ENCODE measurements around the gene OR14K1. TPM values are rescaled to one million over a fixed set of nuclear protein-coding genes. Genes with fewer than 3 reads are reported as not detected.

OR14K1 gene
- total and polyA plus RNA-seq, 7 donors: not detected

DNA sequence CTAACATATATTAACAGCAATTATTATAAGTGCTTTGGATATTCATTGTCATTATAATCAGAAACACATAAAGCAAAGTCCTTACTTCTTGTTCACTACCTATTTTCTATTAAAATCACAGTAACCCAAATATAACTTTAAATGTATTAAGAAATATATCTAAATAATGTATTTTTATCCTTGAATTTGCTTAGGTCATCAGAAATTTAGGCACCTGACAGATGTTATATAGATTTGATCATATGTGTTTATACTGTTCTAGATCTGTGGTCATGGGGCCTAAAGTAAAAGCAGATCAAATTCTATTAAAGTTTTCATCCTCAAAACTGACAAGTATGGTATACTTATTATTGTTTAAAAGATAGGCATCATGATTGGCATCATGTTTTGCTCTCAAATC lies 31.2 kb downstream of the OR14K1 start:
- H3K27ac ChIP-seq: no peak overlapping the region
- TF ChIP-seq, protein P1, sequence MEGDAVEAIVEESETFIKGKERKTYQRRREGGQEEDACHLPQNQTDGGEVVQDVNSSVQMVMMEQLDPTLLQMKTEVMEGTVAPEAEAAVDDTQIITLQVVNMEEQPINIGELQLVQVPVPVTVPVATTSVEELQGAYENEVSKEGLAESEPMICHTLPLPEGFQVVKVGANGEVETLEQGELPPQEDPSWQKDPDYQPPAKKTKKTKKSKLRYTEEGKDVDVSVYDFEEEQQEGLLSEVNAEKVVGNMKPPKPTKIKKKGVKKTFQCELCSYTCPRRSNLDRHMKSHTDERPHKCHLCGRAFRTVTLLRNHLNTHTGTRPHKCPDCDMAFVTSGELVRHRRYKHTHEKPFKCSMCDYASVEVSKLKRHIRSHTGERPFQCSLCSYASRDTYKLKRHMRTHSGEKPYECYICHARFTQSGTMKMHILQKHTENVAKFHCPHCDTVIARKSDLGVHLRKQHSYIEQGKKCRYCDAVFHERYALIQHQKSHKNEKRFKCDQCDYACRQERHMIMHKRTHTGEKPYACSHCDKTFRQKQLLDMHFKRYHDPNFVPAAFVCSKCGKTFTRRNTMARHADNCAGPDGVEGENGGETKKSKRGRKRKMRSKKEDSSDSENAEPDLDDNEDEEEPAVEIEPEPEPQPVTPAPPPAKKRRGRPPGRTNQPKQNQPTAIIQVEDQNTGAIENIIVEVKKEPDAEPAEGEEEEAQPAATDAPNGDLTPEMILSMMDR (IDR thresholded peaks at IDR 0.05): no peak
- ATAC-seq (no peak), DNase-seq (no peak)
- no peak overlapping the region for H3K4me3 ChIP-seq
- intact Hi-C loops (cut with DNase I): no loop called here
- H3K27me3 ChIP-seq (ENCODE audit: insufficient read depth in 3 of 3, low read length in 2 of 3): no peaks in the 10 kb centered on the region
- H3K4me1 ChIP-seq: no peaks in the 10 kb centered on the region
- H3K36me3 ChIP-seq (ENCODE audit: insufficient read depth in 1 of 2, low read depth in 1 of 2): no peaks in the 10 kb centered on the region
- H3K9me3 ChIP-seq: no peaks in the 10 kb centered on the region

Other genes with a start within 250 kb of the OR14K1 start
- gene OR2C3, start 202.2 kb upstream of the OR14K1 start, total RNA-seq: not detected
- under 1 TPM in 2 of 3 donors, not detected in 1; 0.01 TPM for gene OR2C3, start 202.2 kb upstream of the OR14K1 start, polyA plus RNA-seq
- gene GCSAML, start 189.5 kb upstream of the OR14K1 start, total RNA-seq: under 1 TPM in 3 of 4 donors, not detected in 1; 0.19 to 0.36 (median 0.23) TPM
- gene GCSAML, start 189.5 kb upstream of the OR14K1 start, polyA plus RNA-seq: under 1 TPM in 1 of 3 donors, not detected in 2; 0.01 TPM
- gene OR2G2, start 150.3 kb upstream of the OR14K1 start, total RNA-seq: not detected
- gene OR2G2, start 150.3 kb upstream of the OR14K1 start, polyA plus RNA-seq: not detected
- gene OR2G3, start 133.0 kb upstream of the OR14K1 start, total RNA-seq: not detected
- not detected for gene OR2G3, start 133.0 kb upstream of the OR14K1 start, polyA plus RNA-seq
- gene OR13G1, start 58.9 kb upstream of the OR14K1 start, total RNA-seq: not detected
- gene OR13G1, start 58.9 kb upstream of the OR14K1 start, polyA plus RNA-seq: not detected
- gene OR6F1, start 22.0 kb upstream of the OR14K1 start, total RNA-seq: not detected
- not detected for gene OR6F1, start 22.0 kb upstream of the OR14K1 start, polyA plus RNA-seq
- gene OR14A2, start 9.5 kb downstream of the OR14K1 start, total RNA-seq: not detected
- not detected for gene OR14A2, start 9.5 kb downstream of the OR14K1 start, polyA plus RNA-seq
- gene OR1C1, start 21.9 kb downstream of the OR14K1 start, total RNA-seq: not detected
- gene OR1C1, start 21.9 kb downstream of the OR14K1 start, polyA plus RNA-seq: not detected
- gene OR14A16, start 85.5 kb downstream of the OR14K1 start, total RNA-seq: not detected
- gene OR14A16, start 85.5 kb downstream of the OR14K1 start, polyA plus RNA-seq: not detected
- not detected for gene OR11L1, start 103.3 kb downstream of the OR14K1 start, total RNA-seq
- not detected for gene OR11L1, start 103.3 kb downstream of the OR14K1 start, polyA plus RNA-seq
- gene TRIM58, start 118.6 kb downstream of the OR14K1 start, total RNA-seq: 1 to 10 TPM in 1 of 4 donors, under 1 TPM in 3; 0.06 to 2.4 (median 0.46) TPM
- gene TRIM58, start 118.6 kb downstream of the OR14K1 start, polyA plus RNA-seq: under 1 TPM in 2 of 3 donors, not detected in 1; 0.04 to 0.08 TPM
- gene OR2W3, start 157.0 kb downstream of the OR14K1 start, total RNA-seq: under 1 TPM in 2 of 4 donors, not detected in 2; 0.24 to 0.57 TPM
- under 1 TPM in 1 of 3 donors, not detected in 2; 0.07 TPM for gene OR2W3, start 157.0 kb downstream of the OR14K1 start, polyA plus RNA-seq
- gene OR2T8, start 181.6 kb downstream of the OR14K1 start, total RNA-seq: not detected
- gene OR2T8, start 181.6 kb downstream of the OR14K1 start, polyA plus RNA-seq: not detected
- gene OR2AJ1, start 186.3 kb downstream of the OR14K1 start, total RNA-seq: not detected
- gene OR2AJ1, start 186.3 kb downstream of the OR14K1 start, polyA plus RNA-seq: not detected
- gene OR2L8, start 210.2 kb downstream of the OR14K1 start, total RNA-seq: not detected
- gene OR2L8, start 210.2 kb downstream of the OR14K1 start, polyA plus RNA-seq: not detected
- not detected for gene OR2AK2, start 226.6 kb downstream of the OR14K1 start, total RNA-seq
- gene OR2AK2, start 226.6 kb downstream of the OR14K1 start, polyA plus RNA-seq: not detected